ENCODE measurements around the gene UBE2E1. TPM values are rescaled to one million over a fixed set of nuclear protein-coding genes. Genes with fewer than 3 reads are reported as not detected.
"Not testable (repeated sequence)": the region's sequence is repeated elsewhere in the genome, so short reads cannot be mapped to it uniquely, and the experiment has no call there.

The UBE2E1 gene
- total RNA-seq, 2 experiments from 2014 or later, result 61.7 to 67.9 TPM

GRCh38 chr3:23832523-23832922, 26.8 kb downstream of the UBE2E1 start:
- H3K27me3 Mint-ChIP-seq, result no peaks in the 10 kb centered on the region
- no peak overlapping the region for H3K27ac Mint-ChIP-seq
- H3K4me3 Mint-ChIP-seq, result no peak overlapping the region
- peaks cover 28% of the 10 kb centered on the region for H3K4me1 Mint-ChIP-seq
- DNase-seq (no peak), ATAC-seq (ENCODE audit: low read depth) (no peak)
- H3K9me3 Mint-ChIP-seq, result no peaks in the 10 kb centered on the region
- peaks cover 3% of the 10 kb centered on the region for H3K36me3 Mint-ChIP-seq
- POLR2A ChIA-PET, result no interaction called here

GRCh38 chr3:23834082-23834870, 28.5 kb downstream of the UBE2E1 start:
- no peaks in the 10 kb centered on the region for H3K9me3 Mint-ChIP-seq
- DNase-seq, result no peak
- POLR2A ChIA-PET, result interaction anchor here (1.8 kb wide), 1 partner anchor 82 kb away, joined by 6 read pairs; the partner anchor contains the start of genes NKIRAS1 and RPL15
- no peak overlapping the region for H3K4me3 Mint-ChIP-seq
- H3K27me3 Mint-ChIP-seq, result no peaks in the 10 kb centered on the region
- no peak overlapping the region for H3K27ac Mint-ChIP-seq
- H3K4me1 Mint-ChIP-seq, result peaks cover 28% of the 10 kb centered on the region
- ATAC-seq (ENCODE audit: low read depth), result no peak
- no peaks in the 10 kb centered on the region for H3K36me3 Mint-ChIP-seq

- no peaks in the 10 kb centered on the region for H3K36me3 Mint-ChIP-seq
- no peaks in the 10 kb centered on the region for H3K27me3 Mint-ChIP-seq
- ATAC-seq (ENCODE audit: low read depth), result no peak
- no peak overlapping the region for H3K27ac Mint-ChIP-seq
- H3K9me3 Mint-ChIP-seq, result no peaks in the 10 kb centered on the region
- no peak overlapping the region for H3K4me3 Mint-ChIP-seq
- POLR2A ChIA-PET, result interaction anchor here (1.8 kb wide), 1 partner anchor 82 kb away, joined by 6 read pairs; the partner anchor contains the start of genes NKIRAS1 and RPL15
- peaks cover 22% of the 10 kb centered on the region for H3K4me1 Mint-ChIP-seq
- no peak for DNase-seq
Measured at GRCh38 chr3:23835087-23835486, 29.3 kb downstream of the UBE2E1 start.

GRCh38 chr3:23835802-23836201, 30.0 kb downstream of the UBE2E1 start:
- no peak for ATAC-seq (ENCODE audit: low read depth)
- Mint-ChIP-seq H3K4me3 (no peak overlapping the region), H3K36me3 (no peaks in the 10 kb centered on the region), H3K27ac (no peak overlapping the region), H3K27me3 (no peaks in the 10 kb centered on the region), H3K9me3 (no peaks in the 10 kb centered on the region), H3K4me1 (peaks cover 14% of the 10 kb centered on the region)
- POLR2A ChIA-PET, result interaction anchor here (1.8 kb wide), 1 partner anchor 81 kb away, joined by 6 read pairs; the partner anchor contains the start of genes NKIRAS1 and RPL15
- no peak for DNase-seq

GRCh38 chr3:23836536-23837230, 30.9 kb downstream of the UBE2E1 start:
- POLR2A ChIA-PET, result no interaction called here
- no peak overlapping the region for H3K27ac Mint-ChIP-seq
- DNase-seq (no peak), ATAC-seq (ENCODE audit: low read depth) (no peak)
- no peaks in the 10 kb centered on the region for H3K9me3 Mint-ChIP-seq
- H3K36me3 Mint-ChIP-seq, result peaks cover under 1% of the 10 kb centered on the region
- no peak overlapping the region for H3K4me3 Mint-ChIP-seq
- H3K4me1 Mint-ChIP-seq, result peaks cover 12% of the 10 kb centered on the region
- H3K27me3 Mint-ChIP-seq, result no peaks in the 10 kb centered on the region

- H3K36me3 Mint-ChIP-seq, result peaks cover 4% of the 10 kb centered on the region
- no peaks in the 10 kb centered on the region for H3K27me3 Mint-ChIP-seq
- H3K4me3 Mint-ChIP-seq, result no peak overlapping the region
- ATAC-seq (ENCODE audit: low read depth) (no peak), DNase-seq (no peak)
- peaks cover 12% of the 10 kb centered on the region for H3K4me1 Mint-ChIP-seq
- H3K27ac Mint-ChIP-seq, result no peak overlapping the region
- H3K9me3 Mint-ChIP-seq, result no peaks in the 10 kb centered on the region
- POLR2A ChIA-PET, result no interaction called here
Measured at GRCh38 chr3:23837286-23837685, 31.5 kb downstream of the UBE2E1 start.

- H3K4me3 Mint-ChIP-seq, result no peak overlapping the region
- ATAC-seq (ENCODE audit: low read depth) (no peak), DNase-seq (no peak)
- peaks cover 12% of the 10 kb centered on the region for H3K4me1 Mint-ChIP-seq
- no peaks in the 10 kb centered on the region for H3K9me3 Mint-ChIP-seq
- H3K36me3 Mint-ChIP-seq, result peaks cover 4% of the 10 kb centered on the region
- H3K27ac Mint-ChIP-seq, result no peak overlapping the region
- H3K27me3 Mint-ChIP-seq, result no peaks in the 10 kb centered on the region
- POLR2A ChIA-PET, result no interaction called here
Measured at GRCh38 chr3:23837691-23838090, 31.9 kb downstream of the UBE2E1 start.

- POLR2A ChIA-PET, result no interaction called here
- ATAC-seq (ENCODE audit: low read depth) (no peak), DNase-seq (no peak)
- Mint-ChIP-seq H3K4me3 (no peak overlapping the region), H3K9me3 (no peaks in the 10 kb centered on the region), H3K4me1 (peaks cover 10% of the 10 kb centered on the region), H3K27ac (no peak overlapping the region), H3K27me3 (no peaks in the 10 kb centered on the region), H3K36me3 (peaks cover 6% of the 10 kb centered on the region)
Measured at GRCh38 chr3:23840521-23840920, 34.8 kb downstream of the UBE2E1 start.

- POLR2A ChIA-PET, result no interaction called here
- H3K27ac Mint-ChIP-seq, result no peak overlapping the region
- no peaks in the 10 kb centered on the region for H3K27me3 Mint-ChIP-seq
- H3K4me1 Mint-ChIP-seq, result peaks cover 5% of the 10 kb centered on the region
- peaks cover 6% of the 10 kb centered on the region for H3K36me3 Mint-ChIP-seq
- no peak overlapping the region for H3K4me3 Mint-ChIP-seq
- H3K9me3 Mint-ChIP-seq, result no peaks in the 10 kb centered on the region
- no peak for DNase-seq
- ATAC-seq (ENCODE audit: low read depth), result no peak
Measured at GRCh38 chr3:23843869-23844268, 38.1 kb downstream of the UBE2E1 start.

- Mint-ChIP-seq H3K4me1 (peaks cover 3% of the 10 kb centered on the region), H3K4me3 (no peak overlapping the region), H3K36me3 (peaks cover 6% of the 10 kb centered on the region), H3K27ac (no peak overlapping the region), H3K27me3 (no peaks in the 10 kb centered on the region), H3K9me3 (peaks cover 1% of the 10 kb centered on the region)
- ATAC-seq (ENCODE audit: low read depth), result no peak
- POLR2A ChIA-PET, result no interaction called here
- no peak for DNase-seq
Measured at GRCh38 chr3:23845326-23846216, 39.8 kb downstream of the UBE2E1 start.

GRCh38 chr3:23849462-23849861, 43.7 kb downstream of the UBE2E1 start:
- H3K27me3 Mint-ChIP-seq; H3K4me3 Mint-ChIP-seq; DNase-seq; H3K27ac Mint-ChIP-seq; ATAC-seq (ENCODE audit: low read depth); POLR2A ChIA-PET; H3K4me1 Mint-ChIP-seq; H3K9me3 Mint-ChIP-seq: not testable (repeated sequence)
- H3K36me3 Mint-ChIP-seq, result peaks cover 22% of the 10 kb centered on the region

- no peak for DNase-seq
- ATAC-seq (ENCODE audit: low read depth), result no peak
- Mint-ChIP-seq H3K4me1 (peaks cover 31% of the 10 kb centered on the region), H3K27ac (no peak overlapping the region), H3K27me3 (no peaks in the 10 kb centered on the region), H3K4me3 (no peak overlapping the region), H3K36me3 (peaks cover 25% of the 10 kb centered on the region), H3K9me3 (peaks cover 3% of the 10 kb centered on the region)
- POLR2A ChIA-PET, result interaction anchor here (0.6 kb wide), 1 partner anchor 18 kb away, joined by 3 read pairs; no protein-coding TSS in a partner anchor
Measured at GRCh38 chr3:23856286-23856685, 50.5 kb downstream of the UBE2E1 start.

Measured in activated naive CD8-positive, alpha-beta T cell treated with anti-CD3 and anti-CD28 coated beads, Interleukin-2, amount 10 ng/mL, durations not matched to agents 7 days and 5 days (primary cell).